A673 (cell line): Measurements from ENCODE around the gene GAB4.

Experiments
- CTCF ChIP-seq: fragments of 300-800, 200-600 bp; sonication (generic); conservative IDR thresholded peaks from 2 replicates; pipeline ENCODE4 v1.5.1; 2017; ENCODE audit warnings: low read depth, mild to moderate bottlenecking, antibody characterized with exemption, low read length, moderate library complexity, mixed read lengths
- EZH2 ChIP-seq: fragments of 200-600 bp; sonication (generic); IDR thresholded peaks from 2 replicates; pipeline ENCODE4 v1.6.1; 2017; ENCODE audit warnings: borderline replicate concordance, low read depth, mild to moderate bottlenecking, mixed read lengths, antibody characterized with exemption, low read length; ENCODE audit not compliant: poor library complexity, severe bottlenecking

- no peak for TF ChIP-seq EZH2
- no peak for TF ChIP-seq CTCF
Measured at GRCh38 chr22:17007257-17007656, 765 bp downstream of the GAB4 start.
